A673 (cell line): ENCODE results near the gene ZNF827. TPM values are rescaled to one million over a fixed set of nuclear protein-coding genes. Genes with fewer than 3 reads are reported as not detected.

Experiments
- BruUV-seq: library from RNA; stranded (reverse); fragments of 400-500 nt; replicated peaks from 2 replicates; lab custom pipeline; 2021; lab: Mats Ljungman, UMichigan
- CTCF ChIA-PET: fragments of 300-600 bp; sonication (Branson Sonifier 250); formaldehyde crosslinking; loops from one replicate; lab custom pipeline; 2022; ENCODE audit warnings: antibody characterized with exemption; lab: Charles Lee
- POLR2A ChIA-PET: fragments of 300-600 bp; sonication (Branson Sonifier 250); formaldehyde crosslinking; loops from one replicate; lab custom pipeline; 2022; ENCODE audit warnings: antibody characterized with exemption; ENCODE audit not compliant: low non-redundant PET; lab: Charles Lee
- DNase-seq: peaks from one replicate; pipeline ENCODE4 v3.0.0-alpha.2; 2015; ENCODE audit warnings: low spot score
- H3K27ac ChIP-seq: fragments of 200-600 bp; sonication (generic); 2 replicates; pipeline ENCODE4 v1.5.1; 2016; ENCODE audit warnings: mixed run types, low read depth, mild to moderate bottlenecking, mixed read lengths, antibody characterized with exemption, low read length; ENCODE audit not compliant: poor library complexity, severe bottlenecking
- H3K27me3 ChIP-seq: fragments of 200-600 bp; sonication (generic); replicated peaks from 2 replicates; pipeline ENCODE4 v1.6.1; 2017; ENCODE audit warnings: mixed run types, low read depth, mild to moderate bottlenecking, mixed read lengths, antibody characterized with exemption, low read length; ENCODE audit not compliant: insufficient read depth, poor library complexity
- H3K36me3 ChIP-seq: fragments of 200-600 bp; sonication (generic); 2 replicates; pipeline ENCODE4 v1.6.1; 2016; ENCODE audit warnings: mixed run types, mild to moderate bottlenecking, mixed read lengths, antibody characterized with exemption, low read length; ENCODE audit not compliant: insufficient read depth, poor library complexity, severe bottlenecking
- H3K4me1 ChIP-seq: fragments of 200-600 bp; sonication (generic); 2 replicates; pipeline ENCODE4 v1.6.1; 2017; ENCODE audit warnings: mixed run types, mild to moderate bottlenecking, mixed read lengths, antibody characterized with exemption, low read length; ENCODE audit not compliant: insufficient read depth, poor library complexity, severe bottlenecking
- H3K4me3 ChIP-seq: fragments of 200-600 bp; sonication (generic); 2 replicates; pipeline ENCODE4 v1.5.1; 2016; ENCODE audit warnings: low read depth, mixed run types, mild to moderate bottlenecking, mixed read lengths, low read length; ENCODE audit not compliant: poor library complexity, severe bottlenecking
- H3K9me3 ChIP-seq: fragments of 200-600 bp; sonication (generic); 2 replicates; pipeline ENCODE4 v1.6.1; 2016; ENCODE audit warnings: mixed run types, low read depth, mild to moderate bottlenecking, mixed read lengths, antibody characterized with exemption, low read length; ENCODE audit not compliant: poor library complexity, severe bottlenecking
- EZH2 ChIP-seq: fragments of 200-600 bp; sonication (generic); IDR thresholded peaks from 2 replicates; pipeline ENCODE4 v1.6.1; 2017; ENCODE audit warnings: borderline replicate concordance, low read depth, mild to moderate bottlenecking, mixed read lengths, antibody characterized with exemption, low read length; ENCODE audit not compliant: poor library complexity, severe bottlenecking
- intact Hi-C: fragments of 100-400 bp; cut with micrococcal nuclease; formaldehyde crosslinking; loops from one replicate; pipeline ENCODE4 v1.10.0; 2022; ENCODE audit not compliant: unreplicated experiment
- total RNA-seq: library from RNA; stranded (reverse); gene quantifications from 2 replicates; pipeline ENCODE4 v1.2.3, GENCODE V29; 2021
- TF ChIP-seq, protein P1 (sequence below): fragments of 300-800, 200-600 bp; sonication (generic); conservative IDR thresholded peaks from 2 replicates; pipeline ENCODE4 v1.5.1; 2017; ENCODE audit warnings: low read depth, mild to moderate bottlenecking, antibody characterized with exemption, low read length, moderate library complexity, mixed read lengths

ZNF827 gene
- total RNA-seq, 1 experiment from 2014 or later, result 20.0 TPM

GRCh38 chr4:145860446-145860845, 78.2 kb downstream of the ZNF827 start:
- Histone ChIP-seq H3K9me3 (no peaks in the 10 kb centered on the region), H3K4me1 (peaks cover 27% of the 10 kb centered on the region), H3K27me3 (no peaks in the 10 kb centered on the region), H3K4me3 (no peak overlapping the region), H3K36me3 (no peaks in the 10 kb centered on the region), H3K27ac (no peak overlapping the region)
- no TSS peak for BruUV-seq
- DNase-seq, result peak; percentile 48
- POLR2A ChIA-PET, result interaction anchor here (0.6 kb wide), 1 partner anchor 71 kb away, joined by 3 read pairs; no protein-coding TSS in a partner anchor
- TF ChIP-seq, protein P1, sequence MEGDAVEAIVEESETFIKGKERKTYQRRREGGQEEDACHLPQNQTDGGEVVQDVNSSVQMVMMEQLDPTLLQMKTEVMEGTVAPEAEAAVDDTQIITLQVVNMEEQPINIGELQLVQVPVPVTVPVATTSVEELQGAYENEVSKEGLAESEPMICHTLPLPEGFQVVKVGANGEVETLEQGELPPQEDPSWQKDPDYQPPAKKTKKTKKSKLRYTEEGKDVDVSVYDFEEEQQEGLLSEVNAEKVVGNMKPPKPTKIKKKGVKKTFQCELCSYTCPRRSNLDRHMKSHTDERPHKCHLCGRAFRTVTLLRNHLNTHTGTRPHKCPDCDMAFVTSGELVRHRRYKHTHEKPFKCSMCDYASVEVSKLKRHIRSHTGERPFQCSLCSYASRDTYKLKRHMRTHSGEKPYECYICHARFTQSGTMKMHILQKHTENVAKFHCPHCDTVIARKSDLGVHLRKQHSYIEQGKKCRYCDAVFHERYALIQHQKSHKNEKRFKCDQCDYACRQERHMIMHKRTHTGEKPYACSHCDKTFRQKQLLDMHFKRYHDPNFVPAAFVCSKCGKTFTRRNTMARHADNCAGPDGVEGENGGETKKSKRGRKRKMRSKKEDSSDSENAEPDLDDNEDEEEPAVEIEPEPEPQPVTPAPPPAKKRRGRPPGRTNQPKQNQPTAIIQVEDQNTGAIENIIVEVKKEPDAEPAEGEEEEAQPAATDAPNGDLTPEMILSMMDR, result no peak
- no peak for TF ChIP-seq EZH2
- CTCF ChIA-PET, result no interaction called here
- intact Hi-C loops, result no loop called here

DNA sequence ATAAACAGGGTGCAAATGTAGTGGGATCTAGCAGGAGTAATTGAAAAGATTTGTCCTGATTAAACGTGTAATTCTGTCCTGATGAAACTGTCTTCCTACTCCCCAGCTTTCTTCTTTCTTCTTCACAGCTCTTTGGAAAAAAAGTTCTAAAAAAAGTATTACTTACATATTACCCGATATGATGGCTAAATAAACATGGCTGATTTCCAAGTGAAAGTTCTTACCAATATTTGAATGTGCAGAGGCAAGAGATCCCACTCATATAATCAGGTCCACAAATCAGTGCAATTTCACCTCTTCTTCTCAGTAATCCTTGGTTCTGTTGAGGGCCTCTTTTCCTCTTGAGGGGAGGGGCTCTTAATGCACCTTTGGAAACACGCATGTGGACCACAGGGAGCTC, 78.7 kb downstream of the ZNF827 start:
- no peaks in the 10 kb centered on the region for H3K36me3 ChIP-seq
- TF ChIP-seq, protein P1, result no peak
- TF ChIP-seq EZH2, result no peak
- CTCF ChIA-PET, result no interaction called here

GRCh38 chr4:145859426-145859825, 79.2 kb downstream of the ZNF827 start:
- Histone ChIP-seq H3K36me3 (no peaks in the 10 kb centered on the region), H3K27ac (no peak overlapping the region), H3K4me1 (peaks cover 18% of the 10 kb centered on the region), H3K27me3 (no peaks in the 10 kb centered on the region), H3K4me3 (no peak overlapping the region), H3K9me3 (no peaks in the 10 kb centered on the region)
- ChIA-PET POLR2A (no interaction called here), CTCF (no interaction called here)
- TF ChIP-seq, protein P1, result no peak
- TF ChIP-seq EZH2, result no peak
- intact Hi-C loops, result no loop called here
- BruUV-seq, result no TSS peak
- DNase-seq, result no peak

More for the DNA sequence above, 78.7 kb downstream of the ZNF827 start:
- DNase-seq, result no peak
- no peak overlapping the region for H3K4me3 ChIP-seq
- BruUV-seq, result no TSS peak
- no peak overlapping the region for H3K27ac ChIP-seq
- peaks cover 22% of the 10 kb centered on the region for H3K4me1 ChIP-seq
- POLR2A ChIA-PET, result interaction anchor here (0.6 kb wide), 1 partner anchor 71 kb away, joined by 3 read pairs; no protein-coding TSS in a partner anchor
- intact Hi-C loops, result no loop called here
- H3K9me3 ChIP-seq, result no peaks in the 10 kb centered on the region
- no peaks in the 10 kb centered on the region for H3K27me3 ChIP-seq
